Endodermal cell (in vitro differentiated cells): ENCODE measurements around the gene SUGCT. TPM values are rescaled to one million over a fixed set of nuclear protein-coding genes. Genes with fewer than 3 reads are reported as not detected.

Experiments
- DNase-seq: peaks from one replicate; pipeline ENCODE4 v3.0.0-alpha.2; 2017
- H3K27ac ChIP-seq: 2 replicates; pipeline ENCODE4 v1.5.1; 2013; ENCODE audit warnings: mild to moderate bottlenecking, low read depth, low read length, moderate library complexity
- H3K27me3 ChIP-seq: 2 replicates; pipeline ENCODE4 v1.6.1; 2013; ENCODE audit warnings: mild to moderate bottlenecking, low read length, moderate library complexity; ENCODE audit not compliant: insufficient read depth, control insufficient read depth, poor library complexity, severe bottlenecking
- H3K36me3 ChIP-seq: 2 replicates; pipeline ENCODE4 v1.7.0; 2013; ENCODE audit warnings: mild to moderate bottlenecking, low read length, moderate library complexity; ENCODE audit not compliant: control insufficient read depth, insufficient read depth
- H3K4me1 ChIP-seq: one replicate; pipeline ENCODE4 v1.7.0; 2013; ENCODE audit warnings: low read length; ENCODE audit not compliant: control insufficient read depth, insufficient read depth
- H3K4me3 ChIP-seq: 2 replicates; pipeline ENCODE4 v1.5.1; 2013; ENCODE audit warnings: mild to moderate bottlenecking, low read length, moderate library complexity
- H3K9ac ChIP-seq: 2 replicates; pipeline ENCODE4 v1.6.1; 2013; ENCODE audit warnings: mild to moderate bottlenecking, low read length, moderate library complexity; ENCODE audit not compliant: poor library complexity, severe bottlenecking; ENCODE audit errors: extremely low read depth
- H3K9me3 ChIP-seq: 2 replicates; pipeline ENCODE4 v1.6.1; 2013; ENCODE audit warnings: mild to moderate bottlenecking, low read length, moderate library complexity; ENCODE audit not compliant: control insufficient read depth
- H3K27ac Mint-ChIP-seq: 2 replicates; pipeline ENCODE4 v1.8.0; 2020; ENCODE audit warnings: mixed read lengths
- H3K27me3 Mint-ChIP-seq: 2 replicates; pipeline ENCODE4 v1.8.0; 2021; ENCODE audit warnings: mild to moderate bottlenecking, mixed read lengths; ENCODE audit not compliant: insufficient read depth
- H3K36me3 Mint-ChIP-seq: 2 replicates; pipeline ENCODE4 v1.8.0; 2020; ENCODE audit warnings: low read depth, mixed read lengths
- H3K4me1 Mint-ChIP-seq: 2 replicates; pipeline ENCODE4 v1.8.0; 2020; ENCODE audit warnings: mixed read lengths
- H3K4me3 Mint-ChIP-seq: 2 replicates; pipeline ENCODE4 v1.8.0; 2020; ENCODE audit warnings: mild to moderate bottlenecking, moderate library complexity, mixed read lengths
- H3K9me3 Mint-ChIP-seq: 2 replicates; pipeline ENCODE4 v1.8.0; 2020; ENCODE audit warnings: mild to moderate bottlenecking, mixed read lengths
- CTCF ChIP-seq: fragments of 200-600 bp; sonication (generic); conservative IDR thresholded peaks from 2 replicates; pipeline ENCODE4 v1.5.0; 2021; ENCODE audit warnings: antibody characterized with exemption, mild to moderate bottlenecking
- WGBS, 2 experiments: methylation state at CpG; one replicate each; pipeline versions ENCODE4 v1.1.5 to v1.1.7; 2013; ENCODE audit warnings: missing lambda C conversion rate in 2 of 2, mixed read lengths in 1 of 2; ENCODE audit not compliant: insufficient coverage in 1 of 2, insufficient read length in 1 of 2; 5-methylcytosine and 5-hydroxymethylcytosine counted together
- total RNA-seq, 2 donors: library from RNA; stranded (reverse); fragmentation: NEBNext Ultra II Directional in 1 of 2; extraction: Animal tissue kit (Norgen Biotek cat#: 25700) in 1 of 2; gene quantifications; 2 replicates in 1 of 2; 3 replicates in 1 of 2; pipeline ENCODE4 v1.2.1, GENCODE V29; 2021

The SUGCT gene
- total RNA-seq, 2 donors from 2014 or later = 3.6 to 3.9 TPM

- Histone ChIP-seq H3K9me3 (no peaks in the 10 kb centered on the region), H3K4me1 (no peaks in the 10 kb centered on the region), H3K27ac (no peak overlapping the region), H3K4me3 (no peak overlapping the region), H3K9ac (no peak overlapping the region), H3K27me3 (no peaks in the 10 kb centered on the region), H3K36me3 (no peaks in the 10 kb centered on the region)
- TF ChIP-seq CTCF = peak; percentile 96
- 30 to 36% methylated on average over 7 to 17 of the region's 17 CpGs for WGBS, 2 experiments
- DNase-seq = peak; percentile 89
- no peak overlapping the region for H3K27ac Mint-ChIP-seq
- H3K4me1 Mint-ChIP-seq = peaks cover 11% of the 10 kb centered on the region
- no peaks in the 10 kb centered on the region for H3K27me3 Mint-ChIP-seq
- no peaks in the 10 kb centered on the region for H3K9me3 Mint-ChIP-seq
- H3K36me3 Mint-ChIP-seq = no peaks in the 10 kb centered on the region
- H3K4me3 Mint-ChIP-seq = no peak overlapping the region
These were observed 470.0 kb downstream of the SUGCT start for GRCh38 chr7:40604601-40605438.

- Mint-ChIP-seq H3K27me3 (no peaks in the 10 kb centered on the region), H3K4me3 (no peak overlapping the region), H3K4me1 (peaks cover 14% of the 10 kb centered on the region), H3K9me3 (no peaks in the 10 kb centered on the region), H3K36me3 (no peaks in the 10 kb centered on the region), H3K27ac (no peak overlapping the region)
- TF ChIP-seq CTCF = no peak
- Histone ChIP-seq H3K27ac (no peak overlapping the region), H3K4me3 (no peak overlapping the region), H3K4me1 (no peaks in the 10 kb centered on the region), H3K27me3 (no peaks in the 10 kb centered on the region), H3K9me3 (no peaks in the 10 kb centered on the region), H3K9ac (no peak overlapping the region), H3K36me3 (no peaks in the 10 kb centered on the region)
- 83 to 91% methylated on average over 3 to 4 of the region's 5 CpGs for WGBS, 2 experiments
- DNase-seq = no peak
These were observed 473.7 kb downstream of the SUGCT start for GRCh38 chr7:40608321-40609075.

- Mint-ChIP-seq H3K4me1 (peaks cover 9% of the 10 kb centered on the region), H3K36me3 (no peaks in the 10 kb centered on the region), H3K4me3 (no peak overlapping the region), H3K9me3 (no peaks in the 10 kb centered on the region), H3K27me3 (no peaks in the 10 kb centered on the region), H3K27ac (no peak overlapping the region)
- TF ChIP-seq CTCF = no peak
- Histone ChIP-seq H3K4me3 (no peak overlapping the region), H3K4me1 (no peaks in the 10 kb centered on the region), H3K27me3 (no peaks in the 10 kb centered on the region), H3K9ac (no peak overlapping the region), H3K9me3 (no peaks in the 10 kb centered on the region), H3K36me3 (no peaks in the 10 kb centered on the region), H3K27ac (no peak overlapping the region)
- 88 to 94% methylated on average over 1 to 4 of the region's 4 CpGs for WGBS, 2 experiments
- DNase-seq = no peak
These were observed 475.7 kb downstream of the SUGCT start for GRCh38 chr7:40610461-40610860.
